ENCODE measurements around the gene HNRNPA1.

GRCh38 chr12:54287261-54288157 is 7.0 kb downstream of the HNRNPA1 start:
- TF ChIP-seq CTCF (IDR thresholded peaks at IDR 0.05), result no peak
- no peak for TF ChIP-seq POLR2A (IDR thresholded peaks at IDR 0.05)
